IPS DF 4.7 (cell line): ENCODE measurements around the gene EXOSC9.

ENCODE experiments used
- DNase-seq: peaks from one replicate; pipeline ENCODE4 v3.0.0-alpha.2; 2013; ENCODE audit warnings: low spot score; ENCODE audit errors: extremely low read depth

Gene EXOSC9

DNA sequence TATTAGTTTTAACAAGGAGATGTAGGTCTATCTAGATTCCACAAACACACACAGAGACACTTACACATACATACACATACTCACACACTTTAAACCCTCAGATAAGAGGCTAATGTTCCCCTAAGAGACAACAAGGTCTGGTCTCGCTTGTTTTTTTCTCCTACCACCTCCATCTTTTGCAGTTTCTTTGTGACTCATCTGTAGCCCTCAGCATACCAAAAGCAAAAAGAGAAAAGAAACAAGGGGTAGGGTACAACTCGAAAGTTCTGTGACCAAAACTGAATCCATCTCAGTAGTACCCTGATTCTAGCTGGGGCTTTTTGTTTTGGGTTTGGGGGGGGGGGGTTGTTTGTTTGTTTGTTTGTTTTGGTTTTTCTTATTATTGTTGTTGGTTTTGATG is 12.2 kb upstream of the EXOSC9 start:
- DNase-seq: no peak

DNA sequence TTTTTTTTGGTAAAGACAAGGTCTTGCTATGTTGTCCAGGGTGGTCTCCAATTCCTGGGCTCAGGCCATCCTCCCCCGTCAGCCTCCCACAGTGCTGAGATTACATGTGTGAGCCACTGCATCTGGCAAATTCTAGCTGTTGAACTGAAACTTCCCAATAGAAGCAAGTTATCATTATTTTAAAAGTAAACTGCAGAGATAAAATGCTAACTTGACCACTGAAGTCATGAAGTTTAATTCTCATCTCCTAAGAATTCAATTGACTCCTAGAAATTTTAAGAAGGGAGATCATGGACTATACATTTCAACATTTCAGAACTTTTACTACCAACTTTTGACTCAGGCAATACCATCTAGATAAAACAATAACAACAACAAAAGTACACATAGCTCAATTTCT is 11.7 kb upstream of the EXOSC9 start:
- DNase-seq: no peak

DNA sequence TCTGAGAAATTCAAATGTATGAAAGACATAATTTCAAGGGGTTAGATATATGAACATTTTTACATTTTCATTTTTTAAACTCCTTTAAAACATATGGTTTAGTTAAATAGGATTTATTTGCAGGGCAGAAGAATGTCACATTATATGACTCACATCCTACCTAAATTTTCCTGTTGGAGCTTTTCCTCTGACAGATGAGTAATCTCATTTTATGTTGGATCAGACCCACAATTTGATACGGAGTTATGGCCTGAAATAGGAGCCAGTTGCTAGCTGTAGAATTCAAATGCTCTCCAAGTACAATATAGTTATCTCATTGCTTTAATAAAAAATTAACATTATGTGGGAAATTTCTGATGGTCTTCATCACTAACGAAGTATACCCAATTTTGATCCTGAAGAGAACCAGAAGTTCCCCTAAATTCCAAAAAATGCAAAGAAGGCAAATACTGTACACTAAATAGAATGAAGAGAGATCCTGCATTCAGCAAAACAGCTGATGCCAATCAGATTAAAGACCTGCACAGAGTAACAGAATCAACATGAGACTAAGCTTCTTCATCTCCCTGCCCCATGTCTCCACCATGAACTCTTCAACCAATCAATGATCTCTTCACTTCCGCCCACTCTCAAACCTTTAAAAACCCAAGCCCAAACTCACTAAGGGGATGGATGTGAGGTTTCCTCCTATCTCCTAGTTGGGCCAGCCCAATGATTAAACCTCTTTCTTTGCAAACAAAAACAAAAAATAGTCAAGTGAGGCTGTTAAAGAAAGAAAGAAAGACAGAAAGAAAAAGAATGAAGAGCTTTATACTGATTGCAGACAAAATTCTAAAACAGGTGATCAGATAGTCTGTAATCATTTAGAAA is 10.9 kb upstream of the EXOSC9 start:
- DNase-seq: no peak

DNA sequence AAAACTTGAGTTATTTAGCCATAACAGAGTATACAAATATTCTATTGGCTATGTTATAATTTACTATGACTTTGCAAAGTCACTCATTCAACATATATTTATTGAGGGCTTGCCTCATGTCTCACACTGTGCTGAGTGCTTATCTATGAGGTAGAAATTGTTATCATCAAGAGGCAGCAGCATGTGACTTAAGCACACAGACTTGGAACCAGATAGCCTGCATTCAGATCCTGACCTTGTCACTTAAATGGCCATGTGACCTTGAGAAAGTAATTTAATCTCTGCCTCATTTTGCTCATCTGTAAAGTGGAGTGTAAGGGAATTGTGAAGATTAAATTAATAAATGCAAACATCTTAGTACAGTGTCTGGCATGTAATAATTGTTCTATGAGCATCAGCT is 10.1 kb upstream of the EXOSC9 start:
- DNase-seq: no peak

DNA sequence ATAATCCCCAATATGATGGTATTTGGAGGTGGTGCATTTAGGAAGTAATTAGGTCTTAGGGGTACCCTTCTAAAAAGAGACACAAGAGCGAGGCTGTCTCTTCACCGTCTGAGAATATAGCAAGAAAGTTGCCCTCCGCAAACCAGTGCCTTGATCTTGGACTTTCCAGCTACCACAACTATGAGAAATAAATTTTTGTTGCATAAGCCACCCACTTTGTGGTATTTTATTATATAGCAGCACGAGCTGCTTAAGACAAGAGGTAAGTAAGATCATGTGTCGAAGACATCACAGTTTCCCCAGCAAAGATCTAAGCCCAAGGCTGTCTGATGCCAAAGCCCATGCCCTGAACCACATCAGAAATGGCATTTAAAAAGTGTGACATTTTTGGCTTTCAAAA is 9.6 kb upstream of the EXOSC9 start:
- DNase-seq: no peak

DNA sequence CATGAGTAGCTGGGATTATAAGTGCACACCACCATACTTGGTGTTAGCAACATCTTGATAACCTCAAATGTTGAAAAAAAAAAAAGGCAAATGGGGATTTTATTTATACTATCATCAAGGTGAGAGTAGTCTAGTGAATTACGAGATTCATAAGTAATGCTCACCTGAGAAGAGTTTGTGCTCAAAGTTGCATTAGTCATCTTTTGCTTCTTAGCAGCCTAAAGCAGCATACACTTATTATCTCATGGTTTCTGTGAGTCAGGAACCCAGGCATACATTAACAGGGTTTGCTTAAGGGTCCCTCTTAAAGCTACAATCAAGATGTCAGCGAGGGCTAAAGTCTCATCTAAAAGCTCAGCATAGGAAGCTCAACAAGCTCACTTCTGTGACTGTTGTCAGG is 8.2 kb upstream of the EXOSC9 start:
- no peak for DNase-seq

DNA sequence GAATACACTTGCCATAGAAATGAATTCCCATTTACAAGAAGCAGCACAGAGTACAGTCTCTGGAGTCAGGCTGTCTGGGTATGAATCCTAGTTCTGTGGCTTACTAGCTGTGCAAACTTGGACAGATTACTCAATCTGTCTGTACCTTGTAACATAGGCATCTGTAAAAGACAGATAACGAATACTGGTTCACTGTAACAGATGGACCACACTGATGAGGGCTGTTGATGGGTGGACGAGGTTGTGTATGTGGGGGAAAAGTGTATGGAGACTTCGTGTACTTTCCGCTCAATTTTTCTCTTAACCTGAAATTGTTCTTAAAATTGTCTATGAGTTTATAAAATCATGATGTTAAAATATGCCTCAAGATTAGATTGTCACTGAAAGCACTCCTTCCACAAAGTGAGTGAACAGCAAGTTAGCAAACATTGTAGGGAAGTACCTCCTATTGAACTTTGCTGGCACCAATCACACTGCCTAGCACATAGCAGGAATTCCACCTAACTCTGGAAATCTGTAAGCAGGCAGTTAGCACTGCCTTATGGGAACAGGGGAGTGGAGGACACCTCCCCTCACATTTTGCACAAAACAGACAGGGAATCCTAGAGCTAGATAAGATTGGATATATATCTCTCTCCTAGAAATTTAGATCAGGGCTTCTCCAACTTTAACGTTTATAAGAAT is 6.5 kb upstream of the EXOSC9 start:
- no peak for DNase-seq

DNA sequence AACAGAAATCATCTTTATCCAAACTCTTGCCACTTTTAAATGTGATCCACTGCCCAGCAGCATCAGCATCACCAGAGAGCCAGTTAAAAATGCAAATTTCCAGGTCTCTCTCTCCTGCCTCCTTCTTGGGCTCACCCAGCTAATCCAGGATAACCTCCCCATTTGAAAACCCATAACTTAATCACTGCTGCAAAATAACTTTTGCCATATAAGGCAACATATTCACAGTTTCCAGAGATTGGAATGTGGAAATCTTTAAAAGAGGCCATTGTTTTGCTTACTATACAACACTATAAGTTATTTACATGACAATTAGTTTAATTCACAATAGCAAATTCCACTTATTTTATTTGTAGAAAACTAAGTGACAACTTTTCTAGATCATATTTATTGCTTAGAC is 4.8 kb upstream of the EXOSC9 start:
- DNase-seq: peak; percentile 28

DNA sequence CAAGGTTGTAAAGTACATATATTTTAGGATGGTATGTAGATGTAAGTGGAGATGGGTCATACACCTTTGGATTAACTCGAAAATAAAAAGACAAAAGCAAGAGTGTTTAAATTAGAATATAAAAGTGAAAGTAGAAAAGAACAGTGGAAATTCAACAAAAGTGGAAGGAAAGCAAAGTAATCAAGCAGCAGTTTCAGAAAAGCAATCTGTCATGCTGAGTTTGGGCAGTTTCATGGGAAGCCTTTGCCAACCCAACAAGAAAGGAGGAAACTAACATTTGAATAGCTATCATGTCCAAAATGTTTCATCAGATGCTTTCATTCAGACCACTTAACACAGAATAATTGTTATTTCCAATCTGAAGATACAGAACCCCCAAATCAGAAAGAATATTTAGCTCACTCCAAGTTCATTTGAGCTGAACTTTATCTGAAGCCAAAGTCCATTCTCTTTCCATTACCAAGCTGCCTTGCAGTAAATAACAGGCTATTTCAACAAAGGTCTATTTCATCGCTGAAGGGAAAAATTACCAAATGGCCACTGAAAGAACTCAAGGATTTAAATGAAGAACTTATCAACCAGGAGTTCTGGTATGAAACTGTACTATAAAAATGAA is 1.8 kb upstream of the EXOSC9 start:
- no peak for DNase-seq

DNA sequence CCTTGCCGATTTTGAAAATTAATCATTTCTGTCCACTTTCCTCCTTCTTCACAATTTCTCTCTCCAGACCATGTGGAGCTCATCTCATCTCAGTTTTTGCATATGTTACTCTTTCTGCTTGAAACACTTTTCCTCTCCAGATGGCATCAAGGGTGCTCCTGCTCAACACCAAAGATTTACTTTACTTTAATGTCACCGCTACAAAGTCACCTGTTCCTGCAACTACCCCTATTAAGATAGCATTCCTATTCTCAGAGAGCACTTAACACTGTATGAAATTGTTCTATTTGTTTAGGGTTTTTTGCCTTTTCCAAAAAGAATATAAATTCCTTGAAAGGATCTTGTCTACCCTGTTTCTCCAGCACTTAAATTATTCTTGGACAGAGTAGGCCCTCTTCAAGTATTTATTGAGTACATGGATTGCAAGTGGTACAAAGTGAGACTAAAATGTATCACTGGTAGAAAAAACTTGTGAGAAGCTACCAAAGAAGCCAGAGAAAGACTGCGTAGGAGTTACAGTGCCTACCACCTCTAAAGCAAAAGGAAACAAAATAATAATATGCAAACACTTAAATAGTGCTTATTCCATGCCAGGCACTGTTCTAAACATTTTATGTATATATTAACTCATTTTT is 1.1 kb upstream of the EXOSC9 start:
- DNase-seq: no peak

DNA sequence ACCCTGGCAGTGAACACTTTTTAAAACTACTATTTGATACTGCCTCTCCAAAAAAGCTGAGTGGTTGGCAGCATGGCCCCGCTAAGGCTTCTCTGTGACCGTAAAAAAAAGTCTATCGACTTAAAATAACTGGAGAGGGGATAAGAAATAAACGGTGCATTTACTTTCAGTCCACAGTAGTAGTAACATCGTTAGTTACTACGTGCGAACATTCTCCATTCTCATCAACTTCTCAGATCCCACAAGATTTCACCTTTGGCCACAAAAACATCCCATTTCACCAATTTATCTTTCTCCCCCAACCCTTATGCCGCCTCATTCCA is 524 bp upstream of the EXOSC9 start:
- no peak for DNase-seq

DNA sequence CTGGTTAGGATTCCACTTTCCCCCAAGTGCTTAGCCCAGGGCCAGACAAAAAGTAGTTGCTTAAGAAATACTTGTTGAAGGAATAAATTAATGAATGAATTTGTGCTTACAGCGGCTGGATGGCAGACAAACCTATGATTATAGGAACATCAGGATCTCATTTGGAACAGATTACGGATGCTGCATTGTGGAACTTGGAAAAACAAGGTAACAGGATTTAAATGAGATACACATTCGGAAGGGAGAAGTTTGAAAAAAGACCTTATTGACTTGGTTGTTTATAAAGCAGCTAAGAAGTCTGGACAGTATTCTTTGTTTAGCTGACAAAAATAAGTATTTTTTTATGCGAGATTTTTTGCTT is 572 bp downstream of the EXOSC9 start:
- DNase-seq: no peak

DNA sequence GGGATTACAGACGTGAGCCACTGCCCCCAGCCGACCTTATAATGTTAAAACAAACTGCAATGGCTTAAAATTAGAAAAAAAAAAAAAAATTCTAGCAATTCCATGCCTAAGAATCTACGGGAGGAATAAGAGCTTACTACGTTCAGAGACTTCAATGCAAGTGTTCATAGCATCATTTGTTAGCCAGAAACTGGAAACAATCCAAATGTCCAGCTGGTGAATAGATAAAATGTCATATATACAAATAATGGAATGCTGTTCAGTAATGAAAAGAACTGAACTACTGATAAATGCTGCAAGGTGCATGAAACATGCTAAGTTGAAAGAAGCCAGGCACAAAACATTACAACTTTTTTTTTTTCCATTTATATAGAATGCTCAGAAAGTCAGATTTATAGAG is 5.3 kb downstream of the EXOSC9 start:
- DNase-seq: no peak

DNA sequence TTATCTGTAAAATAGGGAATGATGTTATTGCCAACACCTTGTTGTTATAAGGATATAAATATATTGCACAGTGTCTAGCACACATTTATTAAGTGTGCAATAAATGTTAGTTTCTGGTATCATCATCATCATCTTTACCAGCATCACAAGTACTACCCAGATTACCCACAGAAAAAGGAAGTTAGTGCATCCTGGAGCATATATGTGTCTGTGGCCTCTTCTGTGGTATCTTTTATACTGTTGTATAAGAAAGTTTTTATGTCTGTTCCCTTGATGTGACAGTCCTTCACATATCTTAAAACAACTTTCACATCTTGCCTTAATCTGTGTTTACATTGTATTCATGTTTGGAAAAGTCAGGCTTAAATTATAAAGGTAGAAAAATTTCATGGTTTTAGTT is 10.0 kb downstream of the EXOSC9 start:
- DNase-seq: no peak

DNA sequence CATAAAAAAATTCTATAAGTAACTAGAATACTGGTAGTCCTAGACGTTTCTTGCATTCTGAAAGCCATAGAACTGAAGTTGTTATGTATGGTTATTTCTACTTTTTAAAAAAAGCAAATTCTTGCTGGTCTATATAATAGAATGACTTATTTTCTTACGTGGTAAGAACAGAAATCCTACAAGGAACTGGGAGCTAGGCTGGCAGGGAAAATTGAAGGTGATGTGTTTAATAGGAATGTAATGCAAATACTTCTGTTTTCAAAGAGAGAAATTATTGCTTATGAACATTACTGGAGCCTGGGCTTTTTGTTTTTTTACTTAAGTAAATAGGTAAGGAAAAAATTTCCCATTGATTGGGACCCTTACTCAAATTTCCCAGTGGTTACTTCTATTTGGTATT is 13.6 kb downstream of the EXOSC9 start:
- no peak for DNase-seq

DNA sequence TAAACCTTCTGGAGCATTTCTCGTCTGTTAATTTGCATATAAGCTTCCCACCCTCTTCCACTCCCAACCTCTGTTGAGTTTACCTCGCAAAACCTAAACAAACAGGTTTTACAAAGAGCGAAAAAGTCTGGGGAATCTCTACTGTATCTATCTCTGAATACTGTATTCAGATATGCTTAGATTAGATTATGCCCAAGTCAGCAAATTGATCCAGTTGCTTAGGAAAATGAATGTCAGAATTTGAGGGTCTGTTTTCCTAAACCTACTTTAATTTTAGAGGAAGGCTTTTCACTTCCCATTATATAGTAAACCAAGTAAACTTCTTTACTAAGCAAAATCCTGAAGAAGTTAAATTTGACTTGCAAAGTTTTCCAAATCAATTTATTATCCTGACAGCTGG is 15.9 kb downstream of the EXOSC9 start:
- DNase-seq: no peak

DNA sequence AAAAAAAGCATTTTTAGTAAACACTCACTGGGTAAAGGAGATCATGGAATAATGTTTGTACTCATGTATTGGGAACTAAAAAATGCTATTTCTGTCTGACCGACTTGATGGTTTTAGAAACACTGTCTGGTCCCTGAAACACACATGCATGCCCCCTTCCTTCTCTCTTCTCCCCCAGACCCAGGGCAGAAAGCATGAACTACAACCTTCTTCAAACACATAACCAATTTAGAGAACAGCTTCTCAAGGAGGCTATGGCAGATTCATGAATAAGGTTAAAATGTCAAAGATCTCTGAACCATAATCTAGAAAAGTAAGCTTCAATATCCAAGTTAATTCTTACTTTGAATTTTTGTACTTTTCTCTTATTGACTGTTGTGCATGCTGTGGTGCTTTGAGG is 16.6 kb downstream of the EXOSC9 start:
- no peak for DNase-seq

DNA sequence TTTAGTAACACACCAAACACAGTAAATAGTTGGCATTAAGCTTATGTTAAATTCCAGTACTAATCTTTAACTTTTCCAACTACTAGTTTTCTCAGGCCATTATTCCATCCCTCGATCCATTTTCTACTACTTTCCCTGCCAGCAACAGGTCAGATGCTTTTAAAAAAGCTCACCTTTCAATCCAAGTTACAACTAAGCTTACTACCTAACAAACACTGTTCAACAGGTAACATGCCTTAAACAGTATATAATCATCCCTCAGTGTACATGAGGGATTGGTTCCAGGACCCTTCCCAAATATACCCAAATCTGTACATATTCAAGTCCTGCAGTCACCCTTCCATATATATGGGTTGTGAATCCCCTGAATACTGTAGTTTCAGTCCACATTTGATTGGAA is 17.1 kb downstream of the EXOSC9 start:
- no peak for DNase-seq

DNA sequence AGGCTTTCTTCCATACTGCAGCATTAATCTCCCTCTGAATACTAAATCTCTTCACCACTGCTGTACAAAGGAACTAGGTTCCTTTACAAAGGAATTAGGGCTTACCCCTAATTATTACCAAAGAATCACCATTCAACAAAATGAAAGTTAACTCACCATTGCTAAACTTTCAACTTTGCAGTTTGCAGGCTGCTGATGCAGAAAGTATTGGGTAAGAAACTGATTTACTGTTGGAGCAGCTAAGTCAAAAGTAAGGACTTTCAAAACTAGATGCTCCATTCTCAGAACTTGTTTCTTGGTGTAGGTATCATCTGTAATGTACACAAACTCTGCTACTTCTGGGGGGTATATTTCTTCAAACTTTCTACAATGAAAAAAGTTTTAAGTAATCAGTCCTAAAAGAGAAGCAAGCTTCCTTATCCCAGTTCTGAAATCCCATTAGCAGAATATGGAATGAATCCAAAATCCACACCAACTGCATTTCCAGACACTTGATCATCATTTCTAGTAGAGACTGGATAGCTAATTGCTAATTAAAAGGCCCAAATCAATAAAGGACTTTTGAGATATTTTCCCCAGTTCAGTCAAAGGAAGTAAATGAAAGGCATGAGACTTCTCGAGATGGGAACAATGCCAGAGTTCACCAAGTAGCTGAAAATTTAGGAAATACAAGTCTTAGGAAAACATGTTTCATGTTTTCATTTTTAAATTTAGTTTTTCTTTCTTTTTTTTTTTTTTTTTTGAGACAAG is 18.3 kb downstream of the EXOSC9 start:
- no peak for DNase-seq

DNA sequence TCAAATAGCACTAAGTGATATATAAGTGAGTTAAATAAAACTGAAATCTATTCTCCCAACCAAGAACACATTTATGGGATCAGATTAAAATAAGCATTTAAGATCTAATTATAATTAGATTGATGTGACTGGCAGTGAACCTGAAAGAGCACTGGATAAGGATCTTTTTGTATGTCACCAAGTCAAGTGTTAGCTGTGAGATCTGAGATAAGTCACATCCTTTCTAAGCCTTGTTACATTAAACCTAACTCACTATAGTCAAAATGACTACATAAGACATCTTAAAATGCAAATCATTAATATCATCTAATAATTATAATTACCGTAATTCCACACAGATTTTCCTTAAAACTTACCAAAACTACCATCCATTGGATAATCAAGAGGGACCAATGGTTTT is 20.9 kb downstream of the EXOSC9 start:
- no peak for DNase-seq

DNA sequence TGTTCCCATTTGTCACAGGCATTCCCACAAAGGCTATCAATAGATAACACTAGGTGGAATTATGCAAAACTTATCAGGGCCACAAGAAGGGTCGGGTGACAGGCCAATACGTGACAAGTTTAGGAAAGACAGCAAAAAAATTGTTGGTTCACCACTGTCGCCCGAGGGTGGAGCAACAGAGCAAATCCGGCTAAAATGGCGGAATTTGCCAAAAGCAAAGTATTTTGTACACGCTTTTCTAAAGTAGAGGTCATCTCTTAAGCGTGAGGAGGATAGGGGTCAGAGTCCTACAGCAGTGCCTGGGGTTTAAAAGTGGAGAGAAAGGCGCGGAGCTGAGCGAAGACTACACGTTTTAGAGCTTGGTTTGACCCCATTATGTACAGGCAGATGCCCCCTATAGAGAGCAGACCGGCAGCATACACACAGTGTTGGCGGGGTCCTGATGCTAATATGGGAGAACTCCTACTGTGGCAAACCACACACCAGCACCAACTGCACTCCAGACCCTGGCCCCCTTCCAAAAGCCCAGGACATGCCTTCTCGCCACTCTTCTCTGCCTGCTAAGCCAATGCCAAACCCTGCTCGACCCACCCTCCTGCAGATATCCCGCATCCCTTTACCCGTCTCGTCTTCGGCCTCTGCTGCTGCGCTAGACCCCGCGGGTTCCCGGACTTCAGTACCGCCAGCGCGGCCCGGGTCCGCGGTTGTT is 21.8 kb downstream of the EXOSC9 start:
- no peak for DNase-seq
